IMR-90 (cell line): ENCODE results near the gene CPXM2.

ENCODE experiments used
- CTCF ChIP-seq: conservative IDR thresholded peaks from 2 replicates; pipeline ENCODE4 v1.5.1; 2012; ENCODE audit warnings: mild to moderate bottlenecking, low read depth, low read length, improper control_type of control experiment
- POLR2A ChIP-seq: IDR thresholded peaks from 2 replicates; pipeline ENCODE4 v1.6.1; 2012; ENCODE audit warnings: mild to moderate bottlenecking, low read depth, low read length

GRCh38 chr10:123938890-123939289, 47.3 kb upstream of the CPXM2 start:
- TF ChIP-seq POLR2A = no peak
- TF ChIP-seq CTCF = no peak
